Liver (tissue), 3 donors: ENCODE data around the gene CRIP1.

ENCODE experiments used
- CTCF ChIP-seq: fragments of 150-350 bp; IDR thresholded peaks from 2 replicates; pipeline ENCODE4 v1.5.1; 2017; ENCODE audit warnings: improper control_type of control experiment, low read depth, low read length; ENCODE audit not compliant: missing input control
- GABPA ChIP-seq, 2 donors: IDR thresholded peaks in 1 of 2; conservative IDR thresholded peaks in 1 of 2; 2 replicates each; pipeline ENCODE4 v1.6.1; 2016; ENCODE audit warnings: antibody characterized with exemption in 2 of 2, mild to moderate bottlenecking in 1 of 2, moderate library complexity in 1 of 2
- REST ChIP-seq: IDR thresholded peaks from 2 replicates; pipeline ENCODE4 v1.6.1; 2016; ENCODE audit warnings: antibody characterized with exemption, mild to moderate bottlenecking
- SP1 ChIP-seq: IDR thresholded peaks from 2 replicates; pipeline ENCODE4 v1.6.1; 2018; ENCODE audit warnings: antibody characterized with exemption, mild to moderate bottlenecking
- YY1 ChIP-seq: IDR thresholded peaks from 2 replicates; pipeline ENCODE4 v1.6.1; 2016; ENCODE audit warnings: antibody characterized with exemption, mild to moderate bottlenecking
- donor health status: healthy.
- donor health status: healthy.

- no peak for TF ChIP-seq SP1
- no peak for TF ChIP-seq YY1
- TF ChIP-seq CTCF: no peak
- no peak for TF ChIP-seq REST
- no peak for TF ChIP-seq GABPA (IDR thresholded peaks at IDR 0.05 in 1 of 2, conservative IDR thresholded peaks at IDR 0.05 in 1 of 2)
Measured at GRCh38 chr14:105482486-105483110, 4.1 kb upstream of the CRIP1 start.
